NCI-H146 (cell line): Measurements from ENCODE around the gene HOXB8.

Source experiments
- DNase-seq: peaks from one replicate; lab custom pipeline; 2025; lab: John Stamatoyannopoulos, UW

Gene HOXB8

GRCh38 chr17:48583708-48584222 lies 31.3 kb downstream of the HOXB8 start:
- no peak for DNase-seq

GRCh38 chr17:48582750-48583069 lies 32.4 kb downstream of the HOXB8 start:
- no peak for DNase-seq

GRCh38 chr17:48579760-48580554 lies 35.1 kb downstream of the HOXB8 start:
- DNase-seq: no peak

GRCh38 chr17:48579471-48579759 lies 35.7 kb downstream of the HOXB8 start:
- DNase-seq: no peak

GRCh38 chr17:48578616-48579470 lies 36.2 kb downstream of the HOXB8 start:
- no peak for DNase-seq

- peak; percentile 32 for DNase-seq
Observed at GRCh38 chr17:48577946-48578615, 37.0 kb downstream of the HOXB8 start, which contains the start of gene HOXB4. Gene HOXB4, minus strand, starts transcription at chr17:48578350. Its CDS starts 31 bp downstream, at chr17:48578319.

GRCh38 chr17:48577330-48577945 lies 37.7 kb downstream of the HOXB8 start:
- no peak for DNase-seq

- DNase-seq: no peak
Observed at GRCh38 chr17:48576479-48577309, 38.4 kb downstream of the HOXB8 start.

- no peak for DNase-seq
Observed at GRCh38 chr17:48575673-48576478, 39.2 kb downstream of the HOXB8 start.

GRCh38 chr17:48575066-48575582 lies 40.0 kb downstream of the HOXB8 start:
- no peak for DNase-seq

GRCh38 chr17:48574505-48575065 lies 40.5 kb downstream of the HOXB8 start:
- DNase-seq: no peak

GRCh38 chr17:48571826-48572417 lies 43.2 kb downstream of the HOXB8 start:
- DNase-seq: no peak

- DNase-seq: no peak
Observed at GRCh38 chr17:48571024-48571818, 43.9 kb downstream of the HOXB8 start.

- no peak for DNase-seq
Observed at GRCh38 chr17:48570325-48571023, 44.6 kb downstream of the HOXB8 start.

- DNase-seq: no peak
Observed at GRCh38 chr17:48569674-48570324, 45.3 kb downstream of the HOXB8 start.

GRCh38 chr17:48569240-48569582 lies 45.9 kb downstream of the HOXB8 start:
- no peak for DNase-seq

GRCh38 chr17:48568499-48569239 lies 46.4 kb downstream of the HOXB8 start:
- DNase-seq: peak; percentile 17
